Gastrocnemius medialis (tissue), 4 donors: Measurements from ENCODE around the gene CSRP2.

ENCODE experiments used
- CTCF ChIP-seq, 5 experiments: fragments of 450-650 bp in 3 of 5; fragments of 200-600 bp in 2 of 5; sonication (generic) in 2 of 5; IDR thresholded peaks in 4 of 5; conservative IDR thresholded peaks in 1 of 5; 1 replicate in 4 of 5; 2 replicates in 1 of 5; pipeline ENCODE4 v1.5.1; 2016 to 2019; ENCODE audit warnings: antibody characterized with exemption in 5 of 5, mild to moderate bottlenecking in 3 of 5, moderate library complexity in 3 of 5
- POLR2A ChIP-seq, 2 donors: fragments of 450-650 bp; IDR thresholded peaks; one replicate each; pipeline ENCODE4 v1.6.1; 2017; ENCODE audit warnings: antibody characterized with exemption in 2 of 2, mild to moderate bottlenecking in 2 of 2, moderate library complexity in 2 of 2

GRCh38 chr12:76813972-76814371, 64.8 kb downstream of the CSRP2 start:
- no peak for TF ChIP-seq CTCF (IDR thresholded peaks at IDR 0.05 in 4 of 5, conservative IDR thresholded peaks at IDR 0.05 in 1 of 5)
- no peak for TF ChIP-seq POLR2A (IDR thresholded peaks at IDR 0.05)
